Glutamatergic neuron (in vitro differentiated cells): ENCODE measurements around the gene NRCAM. TPM values are rescaled to one million over a fixed set of nuclear protein-coding genes. Genes with fewer than 3 reads are reported as not detected.
"Not testable (repeated sequence)": the region's sequence is repeated elsewhere in the genome, so short reads cannot be mapped to it uniquely, and the experiment has no call there.

Experiments used
- DNase-seq: peaks from one replicate; pipeline ENCODE4 v3.0.0; 2022
- H3K27ac Mint-ChIP-seq: one replicate; pipeline ENCODE4 v1.8.0; 2020; ENCODE audit warnings: mild to moderate bottlenecking, mixed read lengths, inconsistent platforms; ENCODE audit not compliant: unreplicated experiment
- H3K27me3 Mint-ChIP-seq: one replicate; pipeline ENCODE4 v1.8.0; 2020; ENCODE audit warnings: mild to moderate bottlenecking, moderate library complexity, mixed read lengths, inconsistent platforms; ENCODE audit not compliant: unreplicated experiment
- H3K36me3 Mint-ChIP-seq: one replicate; pipeline ENCODE4 v1.8.0; 2020; ENCODE audit warnings: mild to moderate bottlenecking, mixed read lengths, inconsistent platforms; ENCODE audit not compliant: unreplicated experiment
- H3K4me1 Mint-ChIP-seq: one replicate; pipeline ENCODE4 v1.8.0; 2020; ENCODE audit warnings: mild to moderate bottlenecking, low read depth, mixed read lengths, inconsistent platforms; ENCODE audit not compliant: unreplicated experiment
- H3K4me3 Mint-ChIP-seq: one replicate; pipeline ENCODE4 v1.8.0; 2020; ENCODE audit warnings: mild to moderate bottlenecking, mixed read lengths, inconsistent platforms; ENCODE audit not compliant: unreplicated experiment
- H3K9me3 Mint-ChIP-seq: one replicate; pipeline ENCODE4 v1.8.0; 2020; ENCODE audit warnings: mild to moderate bottlenecking, moderate library complexity, mixed read lengths, inconsistent platforms; ENCODE audit not compliant: unreplicated experiment
- total RNA-seq: library from RNA; stranded (reverse); fragmentation: NEBNext Ultra II Directional; extraction: Animal tissue kit (Norgen Biotek cat#: 25700); gene quantifications from one replicate; pipeline ENCODE4 v1.2.1, GENCODE V29; 2021; ENCODE audit not compliant: unreplicated experiment
- TF ChIP-seq, protein P1 (sequence below): fragments of 200-600 bp; sonication (generic); IDR thresholded peaks from one replicate; pipeline ENCODE4 v1.5.0; 2021; ENCODE audit not compliant: partially characterized antibody, unreplicated experiment

NRCAM gene
- total RNA-seq, 1 donor from 2014 or later, result 120 TPM

DNA sequence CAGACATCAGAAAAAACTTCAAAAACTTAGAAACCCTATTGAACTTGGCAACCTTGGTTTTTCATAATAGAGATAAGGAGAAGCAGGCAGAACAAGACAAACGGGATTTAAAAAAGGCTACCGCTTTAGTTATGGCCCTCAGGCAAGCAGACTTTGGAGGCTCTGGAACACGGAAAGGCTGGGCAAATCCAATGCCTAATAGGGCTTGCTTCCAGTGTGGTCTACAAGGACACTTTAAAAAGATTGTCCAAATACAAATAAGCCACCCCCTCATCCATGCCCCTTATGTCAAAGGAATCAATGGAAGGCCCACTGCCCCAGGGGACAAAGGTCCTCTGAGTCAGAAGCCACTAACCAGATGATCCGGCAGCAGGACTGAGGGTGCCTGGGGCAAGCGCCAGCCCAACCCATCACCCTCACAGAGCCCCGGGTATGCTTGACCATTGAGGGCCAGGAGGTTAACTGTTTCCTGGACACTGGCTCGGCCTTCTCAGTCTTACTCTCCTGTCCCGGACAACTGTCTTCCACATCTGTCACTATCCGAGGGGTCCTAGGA, 115.3 kb downstream of the NRCAM start:
- DNase-seq, result no peak
- TF ChIP-seq, protein P1, sequence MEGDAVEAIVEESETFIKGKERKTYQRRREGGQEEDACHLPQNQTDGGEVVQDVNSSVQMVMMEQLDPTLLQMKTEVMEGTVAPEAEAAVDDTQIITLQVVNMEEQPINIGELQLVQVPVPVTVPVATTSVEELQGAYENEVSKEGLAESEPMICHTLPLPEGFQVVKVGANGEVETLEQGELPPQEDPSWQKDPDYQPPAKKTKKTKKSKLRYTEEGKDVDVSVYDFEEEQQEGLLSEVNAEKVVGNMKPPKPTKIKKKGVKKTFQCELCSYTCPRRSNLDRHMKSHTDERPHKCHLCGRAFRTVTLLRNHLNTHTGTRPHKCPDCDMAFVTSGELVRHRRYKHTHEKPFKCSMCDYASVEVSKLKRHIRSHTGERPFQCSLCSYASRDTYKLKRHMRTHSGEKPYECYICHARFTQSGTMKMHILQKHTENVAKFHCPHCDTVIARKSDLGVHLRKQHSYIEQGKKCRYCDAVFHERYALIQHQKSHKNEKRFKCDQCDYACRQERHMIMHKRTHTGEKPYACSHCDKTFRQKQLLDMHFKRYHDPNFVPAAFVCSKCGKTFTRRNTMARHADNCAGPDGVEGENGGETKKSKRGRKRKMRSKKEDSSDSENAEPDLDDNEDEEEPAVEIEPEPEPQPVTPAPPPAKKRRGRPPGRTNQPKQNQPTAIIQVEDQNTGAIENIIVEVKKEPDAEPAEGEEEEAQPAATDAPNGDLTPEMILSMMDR, result no peak
- Mint-ChIP-seq H3K4me3 (no peak overlapping the region), H3K36me3 (no peaks in the 10 kb centered on the region), H3K27me3 (no peaks in the 10 kb centered on the region), H3K9me3 (peaks cover 5% of the 10 kb centered on the region), H3K27ac (no peak overlapping the region), H3K4me1 (peaks cover 16% of the 10 kb centered on the region)

DNA sequence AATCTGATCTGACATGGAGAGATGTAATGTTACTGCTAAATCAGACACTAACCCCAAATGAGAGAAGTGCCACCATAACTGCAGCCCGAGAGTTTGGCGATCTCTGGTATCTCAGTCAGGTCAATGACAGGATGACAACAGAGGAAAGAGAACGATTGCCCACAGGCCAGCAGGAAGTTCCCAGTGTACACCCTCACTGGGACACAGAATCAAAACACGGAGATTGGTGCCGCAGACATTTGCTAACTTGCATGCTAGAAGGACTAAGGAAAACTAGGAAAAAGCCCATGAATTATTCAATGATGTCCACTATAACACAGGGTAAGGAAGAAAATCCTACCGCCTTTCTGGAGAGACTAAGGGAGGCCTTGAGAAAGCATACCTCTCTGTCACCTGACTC, 115.8 kb downstream of the NRCAM start:
- H3K27me3 Mint-ChIP-seq, H3K36me3 Mint-ChIP-seq, H3K27ac Mint-ChIP-seq, DNase-seq, H3K4me3 Mint-ChIP-seq, H3K9me3 Mint-ChIP-seq: not testable (repeated sequence)
- peaks cover 17% of the 10 kb centered on the region for H3K4me1 Mint-ChIP-seq

DNA sequence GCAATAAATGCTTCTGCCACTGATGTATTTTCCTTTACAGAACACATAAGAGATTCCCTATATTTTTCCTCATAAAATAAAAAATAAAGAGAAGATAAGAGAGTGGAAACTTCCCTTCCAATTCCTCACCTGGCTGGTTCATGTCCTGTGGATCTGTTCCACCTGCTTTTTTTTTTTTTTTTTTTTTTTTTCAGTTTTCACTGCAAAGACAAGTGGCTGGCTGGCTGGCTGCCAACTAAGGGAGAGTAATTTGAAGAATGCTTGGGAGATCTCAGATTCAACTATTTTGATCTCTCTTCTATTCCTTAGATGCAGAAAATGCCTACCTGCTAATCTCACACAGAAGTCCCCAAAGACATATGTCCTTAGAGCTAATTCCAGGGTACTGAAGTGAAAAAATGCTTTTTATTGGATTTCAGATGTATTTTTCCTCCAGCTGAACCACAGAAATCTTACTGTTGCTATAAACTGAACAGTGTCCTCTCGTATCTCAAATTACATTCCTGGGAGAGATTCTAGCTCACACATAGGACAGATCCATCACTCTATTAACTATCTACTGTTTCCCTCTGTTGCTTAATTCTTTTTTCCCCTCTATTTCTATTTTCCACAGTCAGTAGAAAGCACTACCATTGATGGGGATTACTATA, 120.8 kb downstream of the NRCAM start:
- Mint-ChIP-seq H3K4me1 (peaks cover 19% of the 10 kb centered on the region), H3K4me3 (peak overlapping the region; percentile 43), H3K27me3 (no peaks in the 10 kb centered on the region)

DNA sequence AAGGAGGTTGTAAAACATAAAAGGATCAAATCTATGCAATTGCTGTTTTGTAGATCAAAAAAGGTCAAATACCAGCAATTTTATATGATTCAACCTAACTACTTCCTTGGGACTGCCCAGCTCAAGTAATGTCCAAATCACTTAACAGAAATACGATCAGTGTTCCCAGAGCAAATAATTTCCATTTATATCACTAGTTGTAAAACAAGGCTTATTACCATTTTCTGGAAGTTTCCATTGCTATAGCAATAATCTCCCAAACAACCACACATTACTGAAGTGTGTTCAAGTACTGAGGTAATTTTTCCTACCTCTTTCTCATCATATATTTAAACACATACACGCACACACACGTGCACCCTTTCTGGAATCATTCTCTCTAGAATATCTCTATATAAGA, 123.3 kb downstream of the NRCAM start:
- H3K4me1 Mint-ChIP-seq, result peaks cover 25% of the 10 kb centered on the region
- TF ChIP-seq, protein P1, result no peak
- no peaks in the 10 kb centered on the region for H3K36me3 Mint-ChIP-seq
- H3K27ac Mint-ChIP-seq, result no peak overlapping the region
- H3K27me3 Mint-ChIP-seq, result no peaks in the 10 kb centered on the region
- peaks cover 4% of the 10 kb centered on the region for H3K9me3 Mint-ChIP-seq
- DNase-seq, result no peak
- no peak overlapping the region for H3K4me3 Mint-ChIP-seq

More for the DNA sequence above, 120.8 kb downstream of the NRCAM start:
- Mint-ChIP-seq H3K9me3 (peaks cover 2% of the 10 kb centered on the region), H3K27ac (peak overlapping the region; percentile 11), H3K36me3 (no peaks in the 10 kb centered on the region)
- DNase-seq, result peak; percentile 54
- TF ChIP-seq, protein P1, result no peak

DNA sequence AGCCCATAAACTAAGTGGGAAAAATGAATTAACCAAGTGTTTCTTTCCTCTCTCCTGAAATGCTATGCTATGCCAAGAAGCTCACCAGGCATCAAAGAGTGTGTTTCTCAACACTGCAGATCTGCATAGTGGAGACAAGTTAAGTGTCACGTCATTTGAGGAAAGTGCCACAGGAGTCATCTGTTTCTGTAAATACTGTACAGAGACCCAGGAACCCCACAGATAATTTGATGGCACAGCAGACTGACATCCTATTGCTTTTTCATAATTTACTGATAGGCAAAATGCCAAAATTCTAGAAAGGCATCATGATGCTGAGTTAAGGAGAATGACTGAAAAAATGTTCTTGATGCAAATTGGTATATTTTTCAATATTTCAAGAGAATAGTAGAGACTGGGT, 124.3 kb downstream of the NRCAM start:
- TF ChIP-seq, protein P1, result no peak
- no peaks in the 10 kb centered on the region for H3K27me3 Mint-ChIP-seq
- DNase-seq, result no peak
- no peak overlapping the region for H3K4me3 Mint-ChIP-seq
- peaks cover 4% of the 10 kb centered on the region for H3K9me3 Mint-ChIP-seq
- H3K4me1 Mint-ChIP-seq, result peaks cover 25% of the 10 kb centered on the region
- no peak overlapping the region for H3K27ac Mint-ChIP-seq
- H3K36me3 Mint-ChIP-seq, result no peaks in the 10 kb centered on the region
